Progenitor cell of endocrine pancreas (in vitro differentiated cells): ENCODE measurements around the gene AGL. TPM values are rescaled to one million over a fixed set of nuclear protein-coding genes. Genes with fewer than 3 reads are reported as not detected.
"Not testable (repeated sequence)": the region's sequence is repeated elsewhere in the genome, so short reads cannot be mapped to it uniquely, and the experiment has no call there.

Experiments
- DNase-seq: peaks from one replicate; pipeline ENCODE4 v3.0.0; 2021; ENCODE audit warnings: low spot score; ENCODE audit not compliant: unreplicated experiment
- H3K27ac Mint-ChIP-seq: 2 replicates; pipeline ENCODE4 v1.8.0; 2021; ENCODE audit warnings: mild to moderate bottlenecking, moderate library complexity, mixed read lengths
- H3K27me3 Mint-ChIP-seq: 2 replicates; pipeline ENCODE4 v1.8.0; 2021; ENCODE audit warnings: mixed read lengths
- H3K36me3 Mint-ChIP-seq: 2 replicates; pipeline ENCODE4 v1.8.0; 2022; ENCODE audit warnings: mixed read lengths; ENCODE audit not compliant: insufficient read depth
- H3K4me1 Mint-ChIP-seq: 2 replicates; pipeline ENCODE4 v1.8.0; 2021; ENCODE audit warnings: low read depth, mixed read lengths
- H3K4me3 Mint-ChIP-seq: 2 replicates; pipeline ENCODE4 v1.8.0; 2021; ENCODE audit warnings: low read depth, mild to moderate bottlenecking, moderate library complexity, mixed read lengths
- H3K9me3 Mint-ChIP-seq: 2 replicates; pipeline ENCODE4 v1.8.0; 2021; ENCODE audit warnings: low read depth, mixed read lengths
- total RNA-seq: library from RNA; stranded (reverse); gene quantifications from 2 replicates; pipeline ENCODE4 v1.2.1, GENCODE V29; 2021
- TF ChIP-seq, protein P1 (sequence below): fragments of 200-600 bp; sonication (generic); IDR thresholded peaks from one replicate; pipeline ENCODE4 v1.5.0; 2021; ENCODE audit warnings: antibody characterized with exemption, mild to moderate bottlenecking; ENCODE audit not compliant: unreplicated experiment

Gene AGL
- total RNA-seq, 1 donor from 2014 or later = 26.6 TPM

- Mint-ChIP-seq H3K27ac (no peak overlapping the region), H3K36me3 (peaks cover 21% of the 10 kb centered on the region), H3K9me3 (peaks cover 3% of the 10 kb centered on the region), H3K4me3 (no peak overlapping the region), H3K27me3 (no peaks in the 10 kb centered on the region), H3K4me1 (peaks cover 7% of the 10 kb centered on the region)
- no peak for DNase-seq
- TF ChIP-seq, protein P1, sequence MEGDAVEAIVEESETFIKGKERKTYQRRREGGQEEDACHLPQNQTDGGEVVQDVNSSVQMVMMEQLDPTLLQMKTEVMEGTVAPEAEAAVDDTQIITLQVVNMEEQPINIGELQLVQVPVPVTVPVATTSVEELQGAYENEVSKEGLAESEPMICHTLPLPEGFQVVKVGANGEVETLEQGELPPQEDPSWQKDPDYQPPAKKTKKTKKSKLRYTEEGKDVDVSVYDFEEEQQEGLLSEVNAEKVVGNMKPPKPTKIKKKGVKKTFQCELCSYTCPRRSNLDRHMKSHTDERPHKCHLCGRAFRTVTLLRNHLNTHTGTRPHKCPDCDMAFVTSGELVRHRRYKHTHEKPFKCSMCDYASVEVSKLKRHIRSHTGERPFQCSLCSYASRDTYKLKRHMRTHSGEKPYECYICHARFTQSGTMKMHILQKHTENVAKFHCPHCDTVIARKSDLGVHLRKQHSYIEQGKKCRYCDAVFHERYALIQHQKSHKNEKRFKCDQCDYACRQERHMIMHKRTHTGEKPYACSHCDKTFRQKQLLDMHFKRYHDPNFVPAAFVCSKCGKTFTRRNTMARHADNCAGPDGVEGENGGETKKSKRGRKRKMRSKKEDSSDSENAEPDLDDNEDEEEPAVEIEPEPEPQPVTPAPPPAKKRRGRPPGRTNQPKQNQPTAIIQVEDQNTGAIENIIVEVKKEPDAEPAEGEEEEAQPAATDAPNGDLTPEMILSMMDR = no peak
These were observed 5.8 kb downstream of the AGL start for GRCh38 chr1:99855914-99856450.

GRCh38 chr1:99857041-99857440, 6.9 kb downstream of the AGL start:
- not testable (repeated sequence) for H3K27ac Mint-ChIP-seq, H3K27me3 Mint-ChIP-seq

DNA sequence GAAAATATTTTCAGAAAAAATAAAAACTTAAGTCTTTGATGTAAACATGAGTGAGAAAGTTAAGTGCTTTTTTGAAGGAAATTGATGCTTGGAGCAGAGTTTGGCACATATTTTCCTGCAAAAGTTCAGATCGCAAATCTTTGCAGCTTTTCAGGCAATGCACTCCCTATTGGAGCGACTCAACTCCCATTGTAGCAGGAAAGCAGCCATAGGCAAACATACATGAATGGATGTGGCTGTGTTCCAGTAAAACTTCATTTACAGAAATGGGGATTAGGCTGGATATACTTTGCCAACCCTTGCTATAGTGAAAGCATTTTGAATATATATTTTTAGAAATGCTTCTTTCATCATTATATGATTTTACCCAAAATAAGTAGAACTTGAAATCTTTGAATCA, 8.1 kb downstream of the AGL start:
- Mint-ChIP-seq H3K4me3 (no peak overlapping the region), H3K27ac (no peak overlapping the region), H3K9me3 (peaks cover 3% of the 10 kb centered on the region), H3K27me3 (no peaks in the 10 kb centered on the region), H3K36me3 (peaks cover 20% of the 10 kb centered on the region), H3K4me1 (no peaks in the 10 kb centered on the region)
- DNase-seq = no peak
- TF ChIP-seq, protein P1 = no peak

More at GRCh38 chr1:99857041-99857440, 6.9 kb downstream of the AGL start:
- H3K36me3 Mint-ChIP-seq = peaks cover 22% of the 10 kb centered on the region
- H3K9me3 Mint-ChIP-seq, H3K4me1 Mint-ChIP-seq, H3K4me3 Mint-ChIP-seq, DNase-seq: not testable (repeated sequence)

DNA sequence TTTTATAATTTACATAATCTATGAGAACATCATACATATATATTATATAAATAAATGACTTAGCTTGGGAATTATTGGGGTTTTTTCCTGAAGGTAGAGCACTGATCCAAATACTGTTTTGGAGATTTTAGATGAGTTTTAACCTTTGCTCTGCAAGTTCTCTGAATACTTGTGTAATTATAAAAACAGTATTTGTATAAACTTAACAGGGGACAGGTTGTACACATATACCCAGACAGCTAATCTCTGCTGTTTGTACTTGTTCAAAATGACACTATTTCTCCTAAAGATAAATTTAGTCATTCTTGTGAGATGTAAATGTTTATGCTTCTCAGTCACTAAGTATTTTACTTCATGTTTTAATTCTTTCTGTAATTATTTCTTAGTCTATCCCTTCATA, 8.7 kb downstream of the AGL start:
- no peak overlapping the region for H3K27ac Mint-ChIP-seq
- no peaks in the 10 kb centered on the region for H3K27me3 Mint-ChIP-seq
- TF ChIP-seq, protein P1 = no peak
- peaks cover 3% of the 10 kb centered on the region for H3K9me3 Mint-ChIP-seq
- DNase-seq = no peak
- H3K4me1 Mint-ChIP-seq = no peaks in the 10 kb centered on the region
- H3K4me3 Mint-ChIP-seq = no peak overlapping the region
- H3K36me3 Mint-ChIP-seq = peaks cover 19% of the 10 kb centered on the region

DNA sequence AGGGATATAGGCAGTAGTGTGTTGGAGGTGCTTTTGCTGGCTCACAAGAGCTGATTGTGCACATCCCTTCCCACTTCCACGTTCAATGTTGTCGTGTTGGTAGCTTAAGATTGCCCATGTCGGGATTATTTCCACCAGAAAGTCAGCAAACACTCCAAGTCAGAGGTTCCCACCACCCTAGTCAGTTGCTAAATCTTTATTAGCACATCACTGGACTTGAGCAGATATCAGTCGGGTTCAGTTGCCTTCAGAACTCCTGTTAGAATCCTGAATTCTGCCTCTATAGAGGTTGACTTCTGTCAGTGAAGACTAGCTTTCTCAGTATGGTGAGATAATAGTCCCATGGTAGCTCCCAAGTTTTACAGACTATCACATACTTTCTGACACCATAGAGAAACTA, 10.5 kb downstream of the AGL start:
- TF ChIP-seq, protein P1 = no peak
- Mint-ChIP-seq H3K27ac (no peak overlapping the region), H3K36me3 (peaks cover 16% of the 10 kb centered on the region), H3K9me3 (peaks cover 3% of the 10 kb centered on the region), H3K4me3 (no peak overlapping the region), H3K4me1 (no peaks in the 10 kb centered on the region), H3K27me3 (no peaks in the 10 kb centered on the region)
- DNase-seq = no peak

GRCh38 chr1:99867682-99868081, 17.5 kb downstream of the AGL start:
- Mint-ChIP-seq H3K27me3 (no peaks in the 10 kb centered on the region), H3K27ac (no peak overlapping the region), H3K36me3 (peaks cover 7% of the 10 kb centered on the region), H3K4me1 (no peaks in the 10 kb centered on the region), H3K4me3 (no peak overlapping the region), H3K9me3 (no peaks in the 10 kb centered on the region)
- DNase-seq = no peak
- TF ChIP-seq, protein P1 = no peak
